Neural cell (in vitro differentiated cells): ENCODE results near the gene IFNA8. TPM values are rescaled to one million over a fixed set of nuclear protein-coding genes. Genes with fewer than 3 reads are reported as not detected.
"Not testable (repeated sequence)": the region's sequence is repeated elsewhere in the genome, so short reads cannot be mapped to it uniquely, and the experiment has no call there.

ENCODE experiments used
- H2AFZ ChIP-seq: fragments of 200-600, 300-800 bp; sonication (generic), shearing (Covaris generic); 2 replicates; pipeline ENCODE4 v1.6.0; 2014; ENCODE audit warnings: low read depth, mild to moderate bottlenecking, antibody characterized with exemption, low read length, moderate library complexity
- H3F3A ChIP-seq: fragments of 200-600 bp; shearing (Covaris generic); 2 replicates; pipeline ENCODE4 v1.6.1; 2016; ENCODE audit warnings: mild to moderate bottlenecking, moderate library complexity, mixed read lengths, antibody characterized with exemption, low read length; ENCODE audit not compliant: insufficient read depth, poor library complexity, severe bottlenecking
- H3K27ac ChIP-seq: fragments of 200-600, 300-800 bp; sonication (generic), shearing (Covaris generic); 2 replicates; pipeline ENCODE4 v1.5.1; 2014; ENCODE audit warnings: mild to moderate bottlenecking, low read length, moderate library complexity
- H3K27me3 ChIP-seq: fragments of 300-800, 200-600 bp; sonication (generic), shearing (Covaris generic); 2 replicates; pipeline ENCODE4 v1.6.0; 2014; ENCODE audit warnings: mild to moderate bottlenecking, low read depth, low read length, moderate library complexity; ENCODE audit not compliant: insufficient read depth
- H3K36me3 ChIP-seq: fragments of 300-800, 200-600 bp; sonication (generic), shearing (Covaris generic); 2 replicates; pipeline ENCODE4 v1.5.1; 2014; ENCODE audit warnings: mild to moderate bottlenecking, antibody characterized with exemption, low read length, moderate library complexity; ENCODE audit not compliant: insufficient read depth
- H3K4me2 ChIP-seq: fragments of 300-800, 200-600 bp; sonication (generic), shearing (Covaris generic); 2 replicates; pipeline ENCODE4 v1.6.0; 2014; ENCODE audit warnings: mild to moderate bottlenecking, low read length
- H3K4me3 ChIP-seq: fragments of 300-800, 200-600 bp; sonication (generic), shearing (Covaris generic); 2 replicates; pipeline ENCODE4 v1.5.1; 2014; ENCODE audit warnings: mild to moderate bottlenecking, low read length, moderate library complexity
- H3K79me2 ChIP-seq: fragments of 200-600 bp; shearing (Covaris generic); replicated peaks from 2 replicates; pipeline ENCODE4 v1.6.0; 2014; ENCODE audit warnings: mild to moderate bottlenecking, low read length, moderate library complexity; ENCODE audit not compliant: insufficient read depth
- H3K9ac ChIP-seq: fragments of 300-800, 200-600 bp; sonication (generic), shearing (Covaris generic); 2 replicates; pipeline ENCODE4 v1.6.1; 2016; ENCODE audit warnings: mild to moderate bottlenecking, low read length, mixed read lengths
- H3K9me2 ChIP-seq: fragments of 200-600 bp; shearing (Covaris generic); 2 replicates; pipeline ENCODE4 v1.6.1; 2016; ENCODE audit warnings: mild to moderate bottlenecking, low read length, mixed read lengths; ENCODE audit not compliant: insufficient read depth
- H3K9me3 ChIP-seq: fragments of 200-600, 300-800 bp; sonication (generic), shearing (Covaris generic); 2 replicates; pipeline ENCODE4 v1.6.1; 2016; ENCODE audit warnings: mild to moderate bottlenecking, mixed run types, low read length, moderate library complexity, mixed read lengths
- H4K20me1 ChIP-seq: fragments of 200-600 bp; shearing (Covaris generic); 2 replicates; pipeline ENCODE4 v1.6.1; 2016; ENCODE audit warnings: mild to moderate bottlenecking, mixed run types; ENCODE audit not compliant: insufficient read depth
- EP300 ChIP-seq: fragments of 450-650 bp; conservative IDR thresholded peaks from 2 replicates; pipeline ENCODE4 v1.6.1; 2014; ENCODE audit warnings: antibody characterized with exemption, mild to moderate bottlenecking, moderate library complexity; ENCODE audit not compliant: poor library complexity, severe bottlenecking
- EZH2 ChIP-seq: fragments of 200-600, 300-800 bp; shearing (Covaris generic), sonication (generic); IDR thresholded peaks from 2 replicates; pipeline ENCODE4 v1.6.1; 2014; ENCODE audit warnings: antibody characterized with exemption, low read length, borderline replicate concordance, mild to moderate bottlenecking; ENCODE audit not compliant: insufficient read depth, poor library complexity, severe bottlenecking
- POLR2AphosphoS5 ChIP-seq: IDR thresholded peaks from 2 replicates; pipeline ENCODE4 v1.6.1; 2012
- RAD21 ChIP-seq: fragments of 450-650 bp; conservative IDR thresholded peaks from 2 replicates; pipeline ENCODE4 v1.6.1; 2014; ENCODE audit warnings: antibody characterized with exemption, mild to moderate bottlenecking, moderate library complexity
- SMC3 ChIP-seq: fragments of 450-650 bp; conservative IDR thresholded peaks from 2 replicates; pipeline ENCODE4 v1.6.1; 2014; ENCODE audit warnings: antibody characterized with exemption, mild to moderate bottlenecking, moderate library complexity; ENCODE audit not compliant: poor library complexity
- TAF1 ChIP-seq: IDR thresholded peaks from 2 replicates; pipeline ENCODE4 v1.6.1; 2012; ENCODE audit warnings: low read depth
- polyA plus RNA-seq: library from polyadenylated mRNA; depleted of rRNA; stranded (reverse); fragments of >200 nt; gene quantifications from 2 replicates; pipeline ENCODE4 v1.2.3, GENCODE V29; 2014
- TF ChIP-seq, protein P1 (sequence below): IDR thresholded peaks from 2 replicates; pipeline ENCODE4 v1.6.1; 2012; ENCODE audit warnings: borderline replicate concordance

The IFNA8 gene
- polyA plus RNA-seq, 1 donor from 2014 or later: not detected

DNA sequence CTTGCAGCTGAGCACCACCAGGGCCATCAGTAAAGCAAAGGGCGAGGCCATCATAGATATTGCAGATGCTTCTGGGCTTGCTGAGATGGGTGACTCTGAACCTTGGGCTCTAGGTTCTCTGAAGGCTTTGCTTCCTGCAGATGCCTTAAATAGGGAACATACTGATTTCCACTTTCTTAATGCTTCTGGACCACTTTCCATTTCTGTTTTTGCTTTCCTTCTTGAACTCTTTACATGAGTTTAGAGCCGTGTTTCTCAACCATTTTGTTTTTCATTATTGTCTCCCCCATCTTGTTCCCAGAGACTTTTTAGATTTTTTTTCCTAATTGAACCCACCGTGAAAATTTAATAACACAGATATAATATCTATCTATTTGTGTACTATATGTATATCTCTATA is 41.0 kb upstream of the IFNA8 start, which contains the start of gene IFNA13:
TSS of gene IFNA13 (minus strand) at position 101 of the 400 bp plus-strand sequence. CDS start at position 54, 47 bp downstream.
- no peaks in the 10 kb centered on the region for H3K36me3 ChIP-seq
- no peaks in the 10 kb centered on the region for H4K20me1 ChIP-seq
- H3K9me3 ChIP-seq: no peaks in the 10 kb centered on the region
- H3K4me2 ChIP-seq: no peak within 1 kb of the TSS
- H2AFZ ChIP-seq: no peak within 1 kb of the TSS
- TF ChIP-seq TAF1: no peak
- no peak for TF ChIP-seq SMC3
- TF ChIP-seq, protein P1, sequence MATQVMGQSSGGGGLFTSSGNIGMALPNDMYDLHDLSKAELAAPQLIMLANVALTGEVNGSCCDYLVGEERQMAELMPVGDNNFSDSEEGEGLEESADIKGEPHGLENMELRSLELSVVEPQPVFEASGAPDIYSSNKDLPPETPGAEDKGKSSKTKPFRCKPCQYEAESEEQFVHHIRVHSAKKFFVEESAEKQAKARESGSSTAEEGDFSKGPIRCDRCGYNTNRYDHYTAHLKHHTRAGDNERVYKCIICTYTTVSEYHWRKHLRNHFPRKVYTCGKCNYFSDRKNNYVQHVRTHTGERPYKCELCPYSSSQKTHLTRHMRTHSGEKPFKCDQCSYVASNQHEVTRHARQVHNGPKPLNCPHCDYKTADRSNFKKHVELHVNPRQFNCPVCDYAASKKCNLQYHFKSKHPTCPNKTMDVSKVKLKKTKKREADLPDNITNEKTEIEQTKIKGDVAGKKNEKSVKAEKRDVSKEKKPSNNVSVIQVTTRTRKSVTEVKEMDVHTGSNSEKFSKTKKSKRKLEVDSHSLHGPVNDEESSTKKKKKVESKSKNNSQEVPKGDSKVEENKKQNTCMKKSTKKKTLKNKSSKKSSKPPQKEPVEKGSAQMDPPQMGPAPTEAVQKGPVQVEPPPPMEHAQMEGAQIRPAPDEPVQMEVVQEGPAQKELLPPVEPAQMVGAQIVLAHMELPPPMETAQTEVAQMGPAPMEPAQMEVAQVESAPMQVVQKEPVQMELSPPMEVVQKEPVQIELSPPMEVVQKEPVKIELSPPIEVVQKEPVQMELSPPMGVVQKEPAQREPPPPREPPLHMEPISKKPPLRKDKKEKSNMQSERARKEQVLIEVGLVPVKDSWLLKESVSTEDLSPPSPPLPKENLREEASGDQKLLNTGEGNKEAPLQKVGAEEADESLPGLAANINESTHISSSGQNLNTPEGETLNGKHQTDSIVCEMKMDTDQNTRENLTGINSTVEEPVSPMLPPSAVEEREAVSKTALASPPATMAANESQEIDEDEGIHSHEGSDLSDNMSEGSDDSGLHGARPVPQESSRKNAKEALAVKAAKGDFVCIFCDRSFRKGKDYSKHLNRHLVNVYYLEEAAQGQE: no peak
- no peak for TF ChIP-seq EZH2
- TF ChIP-seq EP300: no peak
- TF ChIP-seq RAD21: no peak
- no peak within 1 kb of the TSS for H3K9ac ChIP-seq
- no peaks in the 10 kb centered on the region for H3F3A ChIP-seq
- H3K27me3 ChIP-seq: no peaks in the 10 kb centered on the region
- H3K27ac ChIP-seq: no peak within 1 kb of the TSS
- H3K4me3 ChIP-seq: no peak within 1 kb of the TSS
- no peaks in the 10 kb centered on the region for H3K9me2 ChIP-seq
- H3K79me2 ChIP-seq: no peaks in the 10 kb centered on the region

DNA sequence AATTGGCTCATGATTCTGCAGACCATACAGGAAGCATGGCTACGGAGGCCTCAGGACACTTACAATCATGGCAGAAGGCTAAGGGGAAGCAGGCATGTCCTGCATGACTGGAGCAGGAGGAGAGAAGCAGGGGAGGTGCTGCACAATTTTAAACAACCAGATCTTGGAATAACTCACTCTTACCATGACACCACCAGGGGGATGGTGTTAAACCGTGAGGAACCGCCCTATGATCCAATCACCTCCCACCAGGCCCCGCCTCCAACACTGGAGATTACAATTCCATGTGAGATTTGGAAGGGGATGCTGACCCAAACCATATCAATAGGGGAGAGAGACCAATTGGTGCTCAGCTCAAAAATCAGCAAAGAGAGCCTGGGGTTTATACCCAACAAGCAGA is 37.5 kb upstream of the IFNA8 start:
- not testable (repeated sequence) for H3K36me3 ChIP-seq, H3K27ac ChIP-seq, H2AFZ ChIP-seq, H3K4me3 ChIP-seq, H3K9ac ChIP-seq, H3K79me2 ChIP-seq, H3K9me3 ChIP-seq, H4K20me1 ChIP-seq, H3K9me2 ChIP-seq, H3K4me2 ChIP-seq, H3K27me3 ChIP-seq, H3F3A ChIP-seq

DNA sequence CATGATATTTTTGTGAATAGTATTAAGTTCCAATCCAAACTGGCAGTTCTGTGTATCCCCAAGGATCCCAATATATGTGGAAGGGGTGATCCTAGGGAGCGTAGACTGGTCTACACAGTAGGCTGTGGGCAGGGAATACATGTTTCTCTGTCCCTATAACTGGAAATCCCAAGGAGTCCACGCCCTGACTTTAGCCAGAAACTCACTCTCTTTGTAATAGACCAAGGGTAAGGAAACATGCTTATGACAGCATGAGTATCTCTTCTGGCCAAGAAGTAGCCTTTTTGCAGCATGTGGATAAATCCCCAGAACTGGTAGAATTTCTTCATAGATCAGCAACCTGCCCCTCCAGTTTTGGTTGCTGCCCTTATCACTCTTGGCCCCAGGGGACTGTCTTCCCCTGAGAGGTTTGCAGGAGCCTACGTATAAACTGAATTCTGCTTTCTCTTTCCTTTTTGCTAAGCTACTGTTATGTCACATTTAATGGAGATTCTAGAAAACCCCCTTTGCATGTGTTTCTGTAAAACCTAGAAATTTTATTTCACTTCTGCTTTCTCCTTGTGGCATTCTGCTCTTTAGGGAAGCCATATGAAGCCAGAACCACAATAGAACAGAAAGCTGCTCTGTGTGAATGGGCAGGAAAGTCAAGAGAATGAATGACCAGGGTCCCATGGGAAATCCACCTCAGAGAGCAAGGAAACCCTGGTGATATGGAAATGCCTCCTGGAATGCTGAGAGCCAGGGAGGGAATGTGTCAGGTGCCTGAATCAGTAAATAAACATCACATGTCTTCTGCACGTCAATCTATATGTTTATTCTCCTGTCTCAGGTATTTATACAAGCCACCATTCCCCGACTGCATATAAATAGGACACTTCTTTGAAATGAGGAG is 27.2 kb upstream of the IFNA8 start:
- no peaks in the 10 kb centered on the region for H3K79me2 ChIP-seq
- no peak overlapping the region for H3K4me2 ChIP-seq

More for the DNA sequence above, 27.2 kb upstream of the IFNA8 start:
- no peaks in the 10 kb centered on the region for H3F3A ChIP-seq
- no peak overlapping the region for H3K4me3 ChIP-seq
- no peaks in the 10 kb centered on the region for H3K27me3 ChIP-seq
- no peak overlapping the region for H3K27ac ChIP-seq
- no peaks in the 10 kb centered on the region for H3K9me2 ChIP-seq
- peak; percentile 51 for TF ChIP-seq POLR2AphosphoS5
- TF ChIP-seq EP300: peak; percentile 55
- TF ChIP-seq, protein P1: peak; percentile 65
- no peak for TF ChIP-seq SMC3
- H4K20me1 ChIP-seq: no peaks in the 10 kb centered on the region
- H3K9ac ChIP-seq: no peak overlapping the region
- H3K9me3 ChIP-seq: no peaks in the 10 kb centered on the region
- no peaks in the 10 kb centered on the region for H3K36me3 ChIP-seq
- H2AFZ ChIP-seq: no peak overlapping the region
